ENCODE results near the gene ANKS1B.
"Not testable (repeated sequence)": the region's sequence is repeated elsewhere in the genome, so short reads cannot be mapped to it uniquely, and the experiment has no call there.

ANKS1B gene

DNA sequence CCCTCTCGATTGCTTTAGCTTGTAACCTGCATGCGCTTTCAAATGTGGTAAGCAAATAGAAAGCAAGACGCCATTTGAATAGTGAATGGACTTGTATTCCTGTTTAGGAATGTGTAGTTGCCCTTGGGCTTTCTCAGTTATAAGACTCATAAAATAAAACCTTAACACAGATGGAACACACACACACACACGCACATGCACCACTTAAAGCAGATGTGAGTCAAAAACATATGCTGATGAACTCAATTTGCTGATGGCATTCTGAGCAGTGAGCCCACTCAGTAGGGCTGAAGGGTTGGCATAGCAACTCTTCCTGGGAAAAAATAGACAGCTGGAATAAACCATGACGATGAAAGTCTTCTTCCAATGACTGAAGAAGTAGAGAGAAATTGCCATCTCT is 979.1 kb downstream of the ANKS1B start:
- no peak for DNase-seq (ENCODE audit: low read depth)

DNA sequence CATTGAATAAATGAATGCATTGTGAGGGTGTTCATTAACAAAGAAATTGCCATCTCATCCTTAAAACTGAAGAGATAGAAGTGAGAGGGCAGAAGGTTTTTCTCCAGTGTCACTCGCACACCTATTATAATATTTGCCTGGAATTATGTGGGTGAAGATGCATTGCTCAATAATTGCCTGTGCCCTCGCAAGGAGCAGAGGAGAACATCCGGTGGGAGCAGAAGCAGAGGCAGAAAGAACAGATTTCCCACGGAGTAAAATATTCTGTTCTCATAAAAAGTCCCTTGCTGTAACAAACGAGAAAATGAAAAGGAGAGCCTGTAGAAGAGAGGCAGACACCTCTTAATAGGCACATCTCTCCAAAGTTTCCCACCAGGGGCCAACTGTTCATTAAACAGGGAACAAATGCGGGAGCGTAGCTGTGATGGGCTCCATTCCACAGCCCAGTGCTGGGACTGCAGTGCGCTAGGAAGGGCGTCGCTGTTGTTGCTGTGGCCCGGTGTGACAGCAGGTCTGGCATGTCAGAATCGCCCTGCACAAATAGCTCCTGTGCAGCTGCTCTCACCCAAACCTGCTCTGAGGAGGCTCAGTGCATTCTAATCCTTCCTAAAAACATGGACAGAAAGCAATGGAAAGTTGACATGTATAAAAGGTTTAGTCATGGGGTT is 979.8 kb downstream of the ANKS1B start:
- no peak for DNase-seq (ENCODE audit: low read depth)

DNA sequence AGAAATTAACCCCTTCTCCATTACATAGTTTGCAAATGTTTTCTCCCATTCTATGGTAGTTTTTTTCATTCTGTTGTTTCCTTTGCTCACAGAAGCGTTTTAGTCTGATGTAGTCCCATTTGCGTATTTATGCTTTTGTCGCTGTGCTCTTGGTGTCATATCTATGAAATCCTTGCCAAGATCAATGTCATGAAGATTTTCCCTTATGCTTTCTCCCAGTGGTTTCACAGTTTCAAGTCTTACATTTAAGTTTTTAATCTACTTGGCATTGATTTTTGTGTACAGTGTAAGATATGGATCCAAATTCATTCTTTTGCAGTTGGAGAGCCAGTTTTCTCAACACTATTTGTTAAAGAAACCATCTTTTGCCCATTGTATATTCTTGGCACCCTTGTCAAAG is 982.0 kb downstream of the ANKS1B start:
- DNase-seq (ENCODE audit: low read depth): no peak

DNA sequence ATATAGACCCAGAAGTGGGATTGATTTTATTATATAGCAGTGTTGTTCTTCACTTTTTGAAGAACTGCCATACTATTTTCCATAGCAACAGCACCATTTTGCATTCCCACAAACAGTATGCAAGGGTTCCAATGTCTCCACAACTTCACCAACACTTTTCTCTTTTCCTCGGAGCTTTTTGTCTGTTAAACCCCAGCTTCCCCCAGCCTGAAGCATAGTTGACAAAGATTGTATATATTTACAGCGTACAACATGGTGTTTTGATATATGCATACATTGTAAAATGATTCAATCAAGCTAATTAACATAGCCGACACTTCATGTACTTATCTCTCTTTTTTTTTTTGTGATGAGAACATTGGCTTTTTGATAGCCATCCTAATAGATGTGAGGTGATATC is 982.6 kb downstream of the ANKS1B start:
- no peak for DNase-seq (ENCODE audit: low read depth)

DNA sequence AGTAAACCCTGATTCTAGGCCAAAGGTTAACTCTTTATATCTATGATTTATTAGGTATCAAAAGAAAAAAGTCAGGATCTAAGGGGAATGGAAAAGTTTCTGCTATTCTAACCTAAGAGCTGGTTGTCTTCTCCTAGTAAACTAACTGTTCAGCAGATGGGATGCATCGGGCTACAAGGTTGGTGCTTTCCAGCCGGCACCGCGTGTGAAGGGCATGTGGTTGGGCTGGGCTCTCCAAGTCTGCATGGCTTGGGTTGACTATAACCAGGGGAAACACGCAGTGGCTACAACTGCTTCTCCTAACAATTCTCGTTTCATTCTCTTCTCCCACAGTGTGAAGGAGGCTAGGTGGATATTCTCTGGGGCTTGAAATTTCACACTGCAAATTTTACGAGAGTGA is 985.2 kb downstream of the ANKS1B start:
- no peak for DNase-seq (ENCODE audit: low read depth)

DNA sequence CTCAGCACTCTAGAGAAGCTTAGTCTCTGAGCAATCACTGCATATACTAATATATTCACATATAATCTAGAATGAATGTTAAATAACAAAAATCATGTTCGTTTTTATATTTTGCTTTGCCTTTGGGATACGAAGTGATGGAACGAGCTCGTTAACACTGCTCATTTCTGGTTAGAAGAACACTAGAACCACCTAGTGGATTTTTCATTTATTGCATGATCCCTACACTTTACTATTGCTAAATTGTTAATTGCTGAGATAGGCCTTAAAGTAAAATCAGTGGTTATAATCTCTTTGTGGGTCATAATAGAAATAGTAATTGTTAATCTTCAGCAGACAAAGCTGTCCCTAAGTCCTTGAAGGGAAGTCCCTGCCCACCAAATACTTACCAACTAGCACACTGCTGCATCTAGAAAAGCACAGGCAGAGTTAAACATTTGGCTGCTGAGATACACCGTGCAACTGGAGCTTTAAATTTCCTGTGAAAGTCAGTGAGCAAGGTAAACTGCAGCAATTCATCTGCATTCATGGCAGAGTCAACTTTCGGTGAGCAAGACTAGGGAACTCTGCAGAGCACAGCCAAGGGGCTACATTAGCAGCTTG is 985.9 kb downstream of the ANKS1B start:
- no peak for DNase-seq (ENCODE audit: low read depth)

DNA sequence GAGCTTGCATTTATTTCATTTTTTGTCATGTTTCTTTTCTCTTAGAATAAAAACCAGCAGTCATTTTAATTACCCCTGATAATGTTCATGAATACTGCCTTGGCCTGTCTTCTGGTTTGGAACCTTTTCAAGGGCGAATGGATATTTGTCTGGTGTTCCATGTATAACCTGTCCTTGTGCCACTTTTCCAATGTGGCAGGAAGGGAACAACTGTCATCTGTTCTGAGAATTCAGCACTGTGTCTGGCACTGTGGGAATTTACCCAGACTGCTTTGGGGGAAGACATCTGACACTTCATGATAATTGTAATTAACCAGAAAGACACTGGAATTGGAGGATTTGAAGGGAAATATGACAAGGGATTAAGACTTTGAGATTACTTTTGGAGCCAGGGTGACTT is 986.8 kb downstream of the ANKS1B start:
- no peak for DNase-seq (ENCODE audit: low read depth)

DNA sequence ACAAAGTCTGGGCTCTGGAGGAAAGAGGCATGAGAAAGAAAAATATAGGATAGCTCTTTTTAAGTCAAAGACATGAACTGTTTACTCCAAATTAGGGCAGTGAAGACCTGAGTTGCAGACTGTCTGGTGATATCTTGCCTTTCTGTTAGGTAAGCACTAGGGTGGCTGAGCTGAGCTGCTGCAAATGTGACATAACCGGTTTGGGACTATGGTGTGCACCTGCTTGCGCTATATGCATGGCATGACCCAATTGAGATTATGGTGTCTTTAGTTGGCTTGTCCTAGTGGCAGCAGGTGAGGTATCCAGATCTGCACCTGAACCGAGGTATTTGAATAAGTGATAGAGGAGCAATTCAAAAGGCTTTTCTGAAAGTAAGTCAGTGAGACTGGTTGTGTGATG is 994.1 kb downstream of the ANKS1B start:
- no peak for DNase-seq (ENCODE audit: low read depth)

DNA sequence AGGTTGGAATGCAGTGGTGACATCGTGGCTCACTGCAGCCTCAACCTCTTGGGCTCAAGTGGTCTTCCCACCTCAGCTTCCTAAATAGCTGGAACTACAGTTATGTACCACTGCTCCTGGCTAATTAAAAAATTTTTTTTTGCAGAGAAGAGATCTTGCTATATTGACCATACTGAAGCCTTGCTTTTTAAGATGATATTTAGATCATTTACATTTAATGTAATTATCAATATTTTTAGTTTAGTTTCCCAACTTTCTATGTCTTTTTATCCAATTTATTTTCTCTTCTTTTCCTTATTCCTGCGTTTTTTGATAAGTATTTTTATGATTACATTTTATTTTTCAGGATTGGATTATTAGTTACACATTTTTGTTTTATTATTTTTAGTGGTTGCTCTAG is 999.6 kb downstream of the ANKS1B start:
- DNase-seq (ENCODE audit: low read depth): no peak

DNA sequence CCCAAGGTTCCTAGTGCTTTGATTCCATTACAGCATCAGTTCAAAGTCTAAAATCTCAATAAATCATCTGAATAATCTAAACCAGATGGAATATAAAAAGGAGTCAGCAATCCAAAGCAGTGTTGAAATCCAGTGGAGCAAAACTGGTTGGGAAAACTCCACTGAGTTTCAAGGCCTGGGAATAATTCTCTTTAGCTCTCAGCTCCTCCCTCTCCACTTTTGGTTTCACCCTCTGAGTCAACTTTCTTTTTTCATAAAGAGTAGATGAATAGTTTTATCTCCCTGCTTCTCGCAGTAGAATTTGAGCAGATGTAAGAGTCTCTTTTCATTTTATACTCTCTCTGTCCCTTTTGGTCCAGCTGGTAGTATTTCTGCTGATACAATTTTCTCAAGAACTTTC is 1001.1 kb downstream of the ANKS1B start:
- no peak for DNase-seq (ENCODE audit: low read depth)

DNA sequence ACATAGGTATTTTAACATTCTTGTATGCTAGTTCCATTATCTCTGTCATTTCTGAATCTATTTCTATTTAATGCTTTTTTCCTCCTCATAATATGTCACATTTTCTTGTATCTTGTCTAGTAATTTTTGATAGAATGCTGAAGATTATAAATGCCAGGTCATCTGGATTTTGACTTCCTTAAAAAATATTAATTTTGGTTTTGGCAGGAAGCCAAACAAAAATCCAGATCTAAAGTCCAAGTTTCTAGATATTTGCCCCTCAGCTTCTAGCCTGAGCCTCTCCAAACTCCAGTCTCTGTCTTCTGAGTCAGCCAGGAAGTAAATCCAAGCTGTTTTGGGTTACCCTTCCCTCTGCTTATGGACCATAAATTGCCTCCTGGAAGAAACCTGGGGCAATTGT is 1004.2 kb downstream of the ANKS1B start:
- no peak for DNase-seq (ENCODE audit: low read depth)

DNA sequence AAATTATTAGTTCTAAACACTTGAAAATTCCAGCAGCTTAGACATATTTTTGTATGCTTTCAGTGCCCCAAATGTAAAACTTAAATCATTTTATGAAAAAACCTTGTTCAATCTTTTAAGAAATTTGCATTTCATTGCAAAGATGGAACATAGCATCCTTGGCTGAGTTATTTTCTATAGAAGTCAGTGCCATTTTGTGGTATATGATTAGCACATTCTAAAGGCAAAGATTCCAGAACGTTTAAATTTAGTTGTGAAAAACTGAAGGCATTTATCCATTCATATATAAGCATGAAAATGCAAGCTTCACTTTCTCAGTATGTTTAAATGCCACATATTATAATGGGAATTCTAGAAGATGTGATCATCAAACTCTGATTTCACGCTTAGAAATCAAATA is 1007.5 kb downstream of the ANKS1B start:
- DNase-seq (ENCODE audit: low read depth): no peak

DNA sequence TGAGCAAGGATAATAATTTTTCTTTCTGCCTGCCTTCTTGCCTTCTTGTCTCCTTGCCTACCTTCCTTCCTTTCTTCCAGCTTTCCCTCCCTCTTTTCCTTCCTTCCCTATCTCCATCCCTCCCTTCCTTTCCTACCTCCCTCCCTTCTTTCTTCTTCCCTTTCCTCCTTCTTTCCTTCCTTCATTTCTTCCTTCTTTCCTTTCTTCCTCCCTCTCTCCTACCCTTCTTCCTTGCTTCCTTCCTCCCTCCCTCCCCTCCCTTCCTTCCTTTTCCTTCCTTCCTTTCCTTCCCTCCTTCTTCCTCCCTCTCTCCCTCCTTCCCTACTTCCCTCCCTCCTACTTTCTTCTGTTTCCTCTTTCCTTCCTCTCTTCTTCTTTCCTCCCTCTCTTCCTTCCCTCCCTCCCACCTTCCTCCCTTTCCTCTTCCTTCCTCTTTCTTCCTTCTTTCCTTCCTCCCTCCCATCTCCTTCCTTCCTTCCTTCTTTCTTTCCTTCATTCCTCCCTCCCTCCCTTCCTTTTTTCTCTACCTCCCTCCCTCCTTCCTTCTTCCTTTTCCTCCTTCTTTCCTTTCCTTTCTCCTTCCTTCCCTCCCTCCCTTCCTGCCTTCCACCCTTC is 1009.9 kb downstream of the ANKS1B start:
- DNase-seq (ENCODE audit: low read depth): no peak

DNA sequence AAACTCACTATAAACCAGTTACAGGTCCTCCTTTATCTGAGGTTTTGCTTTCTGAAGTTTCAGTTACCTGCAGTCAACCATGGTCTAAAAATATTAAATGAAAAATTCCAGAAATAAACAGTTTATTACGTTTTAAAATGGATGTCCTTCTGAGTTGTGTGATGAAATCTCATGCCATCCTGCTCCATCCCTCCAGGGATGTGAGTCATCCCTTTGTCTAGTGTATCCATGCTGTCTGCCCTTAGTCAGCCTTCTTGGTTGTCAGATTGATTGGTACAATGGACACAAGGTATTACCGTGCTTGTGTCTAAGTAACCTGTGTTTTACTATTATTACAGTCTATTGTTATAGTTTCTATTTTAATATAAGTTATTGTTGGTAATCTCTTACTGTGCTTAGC is 1011.3 kb downstream of the ANKS1B start:
- DNase-seq (ENCODE audit: low read depth): no peak

DNA sequence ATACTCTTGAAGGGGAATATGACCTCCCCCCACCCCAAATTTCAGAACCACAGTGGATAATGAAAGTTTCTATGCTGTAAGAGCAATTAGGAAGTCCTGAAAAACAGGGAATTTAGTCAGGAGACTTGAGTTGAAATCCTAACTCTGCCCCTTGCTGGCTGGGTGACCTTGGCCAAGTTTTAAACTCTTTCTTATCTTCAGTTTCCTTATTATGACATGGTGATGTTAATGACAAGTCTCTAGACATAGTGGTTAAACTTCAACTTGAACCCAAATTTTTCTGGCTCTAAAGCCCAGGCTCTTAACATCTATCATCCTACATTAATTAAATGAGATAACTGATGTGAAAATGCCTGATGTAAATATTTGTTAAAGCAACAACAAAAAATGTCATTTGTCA is 1013.8 kb downstream of the ANKS1B start:
- DNase-seq (ENCODE audit: low read depth): no peak

DNA sequence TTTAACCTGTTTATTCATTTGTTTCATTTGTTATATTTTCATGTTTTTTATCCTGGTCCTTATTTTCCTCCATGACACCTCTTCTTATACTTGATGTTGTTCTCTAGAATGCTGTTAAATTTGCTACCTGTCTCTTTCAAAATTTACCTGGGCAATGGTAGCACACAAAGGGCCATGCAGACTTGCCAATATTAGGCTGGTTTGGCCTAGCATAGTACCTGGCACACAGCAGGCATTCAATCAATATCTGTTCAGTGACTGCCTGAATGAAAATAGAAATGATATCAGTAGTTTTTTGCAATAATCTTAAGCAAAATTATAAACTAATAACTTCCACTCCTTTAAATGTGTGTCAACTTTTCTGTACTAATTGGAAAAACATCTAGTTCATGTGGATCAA is 1014.5 kb downstream of the ANKS1B start:
- DNase-seq (ENCODE audit: low read depth): no peak

DNA sequence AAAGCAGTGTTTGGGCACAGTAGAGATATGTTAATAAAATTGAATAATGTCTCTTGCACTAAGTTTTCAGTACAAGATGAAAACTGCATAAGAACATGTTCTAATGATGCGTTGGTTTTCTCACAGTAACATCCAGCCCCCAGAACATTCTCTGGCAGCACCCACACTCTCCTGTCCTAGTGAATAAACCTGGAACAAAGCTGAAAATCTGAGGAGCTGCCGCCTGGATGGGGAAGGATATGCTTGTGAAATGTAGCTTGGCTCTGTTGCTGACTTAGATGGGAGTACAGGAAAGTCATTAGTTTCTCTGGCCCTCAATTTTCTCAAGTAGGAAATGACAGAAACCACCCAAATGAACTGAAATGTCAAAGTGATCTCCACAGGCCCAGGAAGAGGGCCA is 1015.8 kb downstream of the ANKS1B start:
- no peak for DNase-seq (ENCODE audit: low read depth)

DNA sequence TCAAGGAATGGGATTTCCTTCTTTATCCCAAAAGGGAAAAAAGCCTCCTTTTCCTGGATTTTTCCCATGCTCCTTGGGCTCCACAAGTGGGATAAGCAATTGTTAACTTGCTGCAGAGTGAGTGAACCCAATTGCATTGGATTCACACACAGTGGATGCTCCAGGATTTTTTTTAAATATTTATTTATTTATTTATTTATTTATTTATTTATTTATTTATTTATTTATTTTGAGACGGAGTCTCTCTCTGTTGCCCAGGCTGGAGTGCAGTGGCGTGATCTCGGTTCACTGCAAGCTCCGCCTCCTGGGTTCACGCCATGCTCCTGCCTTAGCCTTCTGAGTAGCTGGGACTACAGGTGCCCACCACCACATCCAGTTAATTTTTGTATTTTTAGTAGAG is 1027.6 kb downstream of the ANKS1B start:
- not testable (repeated sequence) for DNase-seq (ENCODE audit: low read depth)

DNA sequence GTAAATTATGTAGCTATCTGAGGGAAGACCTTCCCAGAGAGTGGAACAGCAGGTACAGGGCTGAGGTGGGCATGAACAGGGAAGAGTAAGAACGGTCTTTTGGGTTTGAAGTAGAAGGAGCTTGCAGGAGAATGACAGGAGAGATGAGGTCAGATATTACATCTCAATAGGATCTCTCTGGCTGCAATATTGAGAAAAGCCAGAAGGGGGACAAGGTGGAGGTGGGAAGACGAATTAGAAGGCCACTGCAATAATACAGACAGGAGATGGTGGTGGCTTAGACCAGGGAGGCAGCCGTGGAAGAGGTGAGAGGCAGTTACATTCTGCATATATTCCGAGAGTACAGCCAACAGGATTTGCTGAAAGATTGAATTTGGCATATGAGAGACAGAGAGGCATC is 1029.5 kb downstream of the ANKS1B start:
- DNase-seq (ENCODE audit: low read depth): no peak

DNA sequence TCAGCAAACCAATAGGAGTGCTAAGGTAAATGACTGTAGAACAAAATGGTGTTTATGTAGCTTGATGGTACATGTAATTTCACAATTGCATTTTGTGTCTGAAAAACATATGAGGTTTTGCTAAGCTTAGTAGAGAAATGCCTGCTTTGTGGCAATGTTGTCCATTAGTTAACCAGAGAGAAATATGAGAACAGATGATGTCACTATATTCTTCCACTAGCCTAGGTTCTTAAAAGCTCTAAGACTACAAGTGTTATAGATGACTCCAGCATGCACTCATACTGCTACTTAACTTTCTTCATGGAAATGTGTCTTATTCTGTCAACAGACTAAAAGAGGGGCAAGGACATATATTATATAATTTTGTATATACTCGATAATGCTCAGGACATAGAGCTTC is 1030.2 kb downstream of the ANKS1B start:
- no peak for DNase-seq (ENCODE audit: low read depth)

DNA sequence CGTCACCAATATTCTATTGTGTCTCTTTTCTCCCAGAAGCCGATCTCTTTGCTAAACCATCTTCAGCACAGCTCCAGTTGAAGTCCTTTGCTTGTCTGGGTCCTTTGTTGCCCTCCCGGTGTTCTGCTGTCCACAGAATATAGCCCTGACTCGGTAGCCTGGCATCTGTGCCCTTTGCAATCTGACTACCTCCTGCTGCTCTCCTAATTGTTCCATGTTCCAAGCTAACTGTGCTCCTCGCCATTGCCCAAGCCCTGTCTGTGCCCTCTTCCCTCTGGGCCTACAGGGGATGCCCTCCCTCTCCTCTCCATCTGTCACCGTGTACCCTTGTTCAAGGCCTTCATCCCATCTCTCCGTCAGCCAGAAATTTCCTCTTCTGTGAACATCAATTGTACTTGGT is 1033.3 kb downstream of the ANKS1B start:
- DNase-seq (ENCODE audit: low read depth): no peak

DNA sequence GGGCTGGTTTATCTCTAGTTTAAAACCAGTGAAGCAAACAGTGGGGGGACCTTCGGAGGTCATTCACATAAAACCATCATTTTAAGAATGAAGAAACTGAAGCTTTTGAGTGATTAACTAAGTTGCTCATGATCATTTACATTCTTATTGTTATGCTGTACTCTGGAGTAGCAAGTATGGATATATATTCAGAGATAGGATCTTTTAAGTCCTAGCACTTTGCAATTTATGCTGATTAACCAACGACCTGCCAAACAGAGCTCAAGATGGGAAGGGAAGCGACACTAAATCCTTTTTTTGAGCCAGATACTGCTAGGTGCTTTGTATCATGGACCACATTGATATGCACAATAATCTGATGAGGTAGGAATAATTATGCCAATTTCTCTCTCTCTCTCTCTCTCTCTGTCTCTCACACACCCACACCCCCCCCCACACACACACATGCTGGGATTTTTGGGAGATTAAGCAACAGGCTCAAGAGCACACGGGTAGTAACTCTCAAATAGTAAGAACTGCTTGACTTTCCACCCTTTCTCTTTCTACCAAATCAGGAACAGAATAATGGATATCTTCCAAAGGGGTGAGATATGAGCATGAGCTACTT is 1036.3 kb downstream of the ANKS1B start:
- no peak for DNase-seq (ENCODE audit: low read depth)

DNA sequence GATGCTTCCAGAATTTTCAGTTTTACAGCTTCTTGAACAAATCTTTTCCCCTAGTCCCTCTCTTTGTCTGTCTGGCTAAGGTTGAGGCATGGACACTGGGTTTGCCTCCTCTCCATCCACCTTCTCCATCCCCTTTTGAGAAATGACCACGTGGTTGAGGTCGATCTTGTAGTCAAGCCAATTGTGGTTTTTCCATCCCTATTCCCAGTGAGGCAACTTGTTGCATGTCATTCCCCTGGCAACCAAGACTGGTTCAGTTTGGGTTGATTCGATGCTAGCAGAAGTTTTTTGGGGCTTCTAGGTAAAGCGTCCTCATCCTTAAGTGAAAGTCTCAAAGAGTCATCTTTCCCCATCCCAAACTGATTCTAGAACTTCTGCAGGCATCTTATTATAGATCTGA is 1038.9 kb downstream of the ANKS1B start:
- DNase-seq (ENCODE audit: low read depth): no peak

DNA sequence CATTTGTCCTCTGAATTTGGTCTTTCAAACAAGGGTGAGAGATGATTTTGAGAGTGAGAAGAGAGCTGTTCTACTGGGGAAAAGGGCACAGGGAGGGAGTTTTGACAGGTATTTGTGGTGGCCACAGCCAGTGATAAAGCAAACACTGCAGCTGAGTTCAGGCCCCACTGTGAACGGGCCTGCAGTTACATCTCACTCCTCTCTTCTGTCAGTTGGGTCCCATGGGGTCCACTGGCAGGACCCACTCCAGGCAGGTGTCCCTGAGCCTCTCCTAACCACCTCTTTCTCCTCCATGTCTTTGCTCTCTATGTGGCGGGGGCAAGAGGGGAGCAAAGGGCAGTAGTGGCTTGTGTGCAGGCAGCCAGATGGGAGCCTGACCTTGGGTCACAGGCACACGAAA is 1044.8 kb downstream of the ANKS1B start:
- no peak for DNase-seq (ENCODE audit: low read depth)

Data from stimulated activated CD8-positive, alpha-beta memory T cell treated with anti-CD3 and anti-CD28 coated beads, Interleukin-15, amount 100 ng/mL, for 24 hours (primary cell).